ENCODE measurements around the gene FAM240B. TPM values are rescaled to one million over a fixed set of nuclear protein-coding genes. Genes with fewer than 3 reads are reported as not detected.

FAM240B gene
- total and polyA plus RNA-seq, 2 of the 8 experiments (the other 6 are each of a cell fraction or from before 2014, with no cell fraction given) = not detected

GRCh38 chr9:38652486-38652885, 67.4 kb downstream of the FAM240B start:
- Histone ChIP-seq H4K8ac (ENCODE audit: extremely low read depth, insufficient read depth, low read length) (no peak overlapping the region), H3K14ac (ENCODE audit: insufficient read length) (no peak overlapping the region), H3K23ac (ENCODE audit: insufficient read length) (no peak overlapping the region), H3K36me3 (ENCODE audit: control insufficient read depth in 2 of 4, insufficient read depth in 4 of 4, low read length in 3 of 4) (no peaks in the 10 kb centered on the region), H3K27ac (ENCODE audit: low read depth, low read length) (no peak overlapping the region), H3K23me2 (ENCODE audit: low read depth, low read length) (no peaks in the 10 kb centered on the region), H3K9me3 (ENCODE audit: insufficient read depth in 2 of 2, low read depth in 1 of 2, low read length in 1 of 2) (no peaks in the 10 kb centered on the region), H4K91ac (replicated peaks; ENCODE audit: insufficient read length, low read length) (no peak overlapping the region), H2AK5ac (ENCODE audit: low read depth, low read length) (no peak overlapping the region), H3K27me3 (replicated peaks in 1 of 4; ENCODE audit: control insufficient read depth in 3 of 4, extremely low read depth in 1 of 4, insufficient read depth in 3 of 4, low read length in 3 of 4) (no peaks in the 10 kb centered on the region), H4K5ac (ENCODE audit: insufficient read length, low read depth, low read length) (no peak overlapping the region), H3K4me3 (ENCODE audit: extremely low read depth in 1 of 4, insufficient read depth in 2 of 4, low read depth in 3 of 4, low read length in 4 of 4) (no peak overlapping the region), H3K4ac (replicated peaks; ENCODE audit: insufficient read length, low read depth, low read length) (no peak overlapping the region), H2BK120ac (replicated peaks; ENCODE audit: low read depth, low read length) (no peak overlapping the region), H3K9ac (replicated peaks in 1 of 4; ENCODE audit: extremely low read depth in 1 of 4, low read depth in 3 of 4, low read length in 3 of 4) (no peak overlapping the region), H3K18ac (ENCODE audit: extremely low read depth, low read length) (no peak overlapping the region), H2BK20ac (ENCODE audit: low read length) (no peak overlapping the region; the same call in 1 of the 2 replicates), H3K79me2 (ENCODE audit: control insufficient read depth in 1 of 2, insufficient read depth in 2 of 2, low read length in 2 of 2) (no peaks in the 10 kb centered on the region), H2AFZ (ENCODE audit: low read length) (no peak overlapping the region), H3K79me1 (ENCODE audit: low read depth, low read length) (no peaks in the 10 kb centered on the region), H3K56ac (replicated peaks; ENCODE audit: insufficient read length, low read depth, low read length) (no peak overlapping the region), H2BK12ac (ENCODE audit: low read depth, low read length) (no peak overlapping the region), H2BK15ac (ENCODE audit: low read length) (no peak overlapping the region), H3K4me2 (ENCODE audit: insufficient read depth in 1 of 2, low read depth in 2 of 2, low read length in 2 of 2) (no peak overlapping the region), H2BK5ac (ENCODE audit: low read depth, low read length) (no peak overlapping the region), H4K20me1 (replicated peaks in 1 of 2; ENCODE audit: control insufficient read depth in 1 of 2, insufficient read depth in 2 of 2, low read length in 2 of 2) (no peaks in the 10 kb centered on the region), H3K4me1 (replicated peaks in 1 of 4; ENCODE audit: control insufficient read depth in 3 of 4, insufficient read depth in 4 of 4, low read length in 3 of 4) (no peaks in the 10 kb centered on the region)
- CTCF ChIA-PET (ENCODE audit: partially characterized antibody) = interaction anchor here (0.9 kb wide), 1 partner anchor 10 kb away, joined by 3 read pairs; no protein-coding TSS in a partner anchor
- 91% methylated on average over 7 of the region's 7 CpGs; no CpG with 5 or more reads in 1 of the 2 experiments for WGBS, 2 experiments (ENCODE audit: extremely low coverage in 1 of 2, insufficient coverage in 1 of 2, insufficient read length in 1 of 2, insufficient replicate concordance in 2 of 2, low coverage in 1 of 2, low lambda C conversion rate in 2 of 2, missing lambda C conversion rate in 1 of 2)
- peak in 1 of 2 experiments; percentile 26 for DNase-seq (ENCODE audit: low read depth in 1 of 2, low spot score in 2 of 2)
- no peak for FAIRE-seq
- POLR2A ChIA-PET (ENCODE audit: partially characterized antibody) = no interaction called here

All from H1 (cell line).